HepG2 (cell line): ENCODE results near the gene WARS2.

ENCODE experiments used
- CCAR2 ChIP-seq: fragments of 200-400 bp; formaldehyde crosslinking; optimal IDR thresholded peaks from 2 replicates; pipeline ENCODE3; 2018; ENCODE audit warnings: low read depth, mild to moderate bottlenecking, low read length, moderate library complexity
- FOXK2 ChIP-seq: fragments of 450-650 bp; IDR thresholded peaks from 2 replicates; pipeline ENCODE4 v1.6.1; 2016
- GABPA ChIP-seq, 2 experiments: IDR thresholded peaks; 2 replicates each; pipeline ENCODE4 v1.6.1; 2011 to 2016; ENCODE audit warnings: low read depth in 2 of 2, low read length in 1 of 2, missing biosample characterization in 1 of 2, missing genetic modification characterization in 1 of 2
- GATAD2A ChIP-seq: IDR thresholded peaks from 2 replicates; pipeline ENCODE4 v1.6.1; 2016
- POLR2A ChIP-seq, 2 experiments: IDR thresholded peaks; 2 replicates each; pipeline ENCODE4 v1.6.1; 2011; ENCODE audit warnings: low read depth in 2 of 2, low read length in 2 of 2, mild to moderate bottlenecking in 1 of 2, moderate library complexity in 1 of 2; ENCODE audit not compliant: insufficient read depth in 1 of 2
- SNRNP70 ChIP-seq: fragments of 200-400 bp; formaldehyde crosslinking; IDR thresholded peaks from 2 replicates; pipeline ENCODE4 v1.6.1; 2017; ENCODE audit warnings: mild to moderate bottlenecking, low read depth, low read length, moderate library complexity
- ZNF180 ChIP-seq: sonication (generic); formaldehyde crosslinking; IDR thresholded peaks from 2 replicates; pipeline ENCODE4 v1.4.0; 2020; ENCODE audit warnings: low read depth, missing genetic modification reagents, borderline replicate concordance
- ZNF547 ChIP-seq: sonication (generic); formaldehyde crosslinking; IDR thresholded peaks from 2 replicates; pipeline ENCODE4 v1.5.1; 2020; ENCODE audit warnings: mild to moderate bottlenecking, missing genetic modification reagents
- ZNF839 ChIP-seq: sonication (generic); formaldehyde crosslinking; IDR thresholded peaks from 2 replicates; pipeline ENCODE4 v1.4.0; 2020; ENCODE audit warnings: missing genetic modification reagents, mild to moderate bottlenecking, borderline replicate concordance
- TF ChIP-seq, protein P1 (sequence below): sonication (generic); formaldehyde crosslinking; IDR thresholded peaks from 2 replicates; pipeline ENCODE4 v1.4.0; 2020; ENCODE audit warnings: missing genetic modification reagents
- TF ChIP-seq, protein P2 (sequence below), 2 experiments: sonication (generic) in 1 of 2; formaldehyde crosslinking in 1 of 2; IDR thresholded peaks; 2 replicates each; pipeline versions ENCODE4 v1.5.1 to v1.6.1; 2011 to 2020; ENCODE audit warnings: borderline replicate concordance in 1 of 2, low read depth in 1 of 2, low read length in 1 of 2, mild to moderate bottlenecking in 1 of 2, missing genetic modification reagents in 1 of 2, moderate library complexity in 1 of 2
- TF ChIP-seq, protein P3 (sequence below): sonication (generic); formaldehyde crosslinking; IDR thresholded peaks from 2 replicates; pipeline ENCODE4 v1.8.1; 2022; ENCODE audit warnings: low read depth, mild to moderate bottlenecking, missing genetic modification reagents

DNA sequence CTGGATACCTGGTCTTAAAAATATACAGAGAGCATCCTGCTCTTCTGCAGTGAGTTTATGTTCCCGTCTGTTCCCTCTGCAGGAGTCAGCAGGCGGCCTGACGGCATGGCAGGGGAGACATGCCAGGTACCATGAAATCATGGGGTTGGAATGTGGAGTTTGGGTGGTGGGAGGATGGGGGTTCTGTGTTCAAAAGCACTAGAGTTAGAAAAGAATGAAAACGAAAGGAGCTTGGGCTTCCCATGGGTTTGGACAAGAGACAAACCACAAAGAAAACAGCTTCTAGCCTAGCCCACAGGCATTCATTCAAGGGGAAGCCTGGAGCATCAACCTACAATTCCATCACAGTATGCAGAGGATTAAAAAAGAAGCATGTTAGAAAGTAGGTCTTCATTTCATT is 59.9 kb downstream of the WARS2 start:
- TF ChIP-seq GABPA (IDR thresholded peaks at IDR 0.05; ENCODE audit: low read depth, low read length) (no peak), GABPA (CRISPR knock-in tag; IDR thresholded peaks at IDR 0.05; ENCODE audit: low read depth) (no peak), CCAR2 (no peak), SNRNP70 (no peak), GATAD2A (CRISPR knock-in tag) (no peak), POLR2A (IDR thresholded peaks at IDR 0.05; ENCODE audit: insufficient read depth in 1 of 2, low read depth in 2 of 2, low read length in 2 of 2) (no peak), ZNF839 (CRISPR knock-in tag) (no peak), FOXK2 (no peak), ZNF180 (no peak), ZNF547 (CRISPR knock-in tag) (no peak)
- TF ChIP-seq, protein P1, sequence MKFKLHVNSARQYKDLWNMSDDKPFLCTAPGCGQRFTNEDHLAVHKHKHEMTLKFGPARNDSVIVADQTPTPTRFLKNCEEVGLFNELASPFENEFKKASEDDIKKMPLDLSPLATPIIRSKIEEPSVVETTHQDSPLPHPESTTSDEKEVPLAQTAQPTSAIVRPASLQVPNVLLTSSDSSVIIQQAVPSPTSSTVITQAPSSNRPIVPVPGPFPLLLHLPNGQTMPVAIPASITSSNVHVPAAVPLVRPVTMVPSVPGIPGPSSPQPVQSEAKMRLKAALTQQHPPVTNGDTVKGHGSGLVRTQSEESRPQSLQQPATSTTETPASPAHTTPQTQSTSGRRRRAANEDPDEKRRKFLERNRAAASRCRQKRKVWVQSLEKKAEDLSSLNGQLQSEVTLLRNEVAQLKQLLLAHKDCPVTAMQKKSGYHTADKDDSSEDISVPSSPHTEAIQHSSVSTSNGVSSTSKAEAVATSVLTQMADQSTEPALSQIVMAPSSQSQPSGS (CRISPR knock-in tag): no peak
- TF ChIP-seq, protein P2, sequence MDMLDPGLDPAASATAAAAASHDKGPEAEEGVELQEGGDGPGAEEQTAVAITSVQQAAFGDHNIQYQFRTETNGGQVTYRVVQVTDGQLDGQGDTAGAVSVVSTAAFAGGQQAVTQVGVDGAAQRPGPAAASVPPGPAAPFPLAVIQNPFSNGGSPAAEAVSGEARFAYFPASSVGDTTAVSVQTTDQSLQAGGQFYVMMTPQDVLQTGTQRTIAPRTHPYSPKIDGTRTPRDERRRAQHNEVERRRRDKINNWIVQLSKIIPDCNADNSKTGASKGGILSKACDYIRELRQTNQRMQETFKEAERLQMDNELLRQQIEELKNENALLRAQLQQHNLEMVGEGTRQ (IDR thresholded peaks at IDR 0.05; ENCODE audit: low read depth, low read length): no peak
- TF ChIP-seq, protein P2 (CRISPR knock-in tag; IDR thresholded peaks at IDR 0.05; ENCODE audit: borderline replicate concordance): no peak
- TF ChIP-seq, protein P3, sequence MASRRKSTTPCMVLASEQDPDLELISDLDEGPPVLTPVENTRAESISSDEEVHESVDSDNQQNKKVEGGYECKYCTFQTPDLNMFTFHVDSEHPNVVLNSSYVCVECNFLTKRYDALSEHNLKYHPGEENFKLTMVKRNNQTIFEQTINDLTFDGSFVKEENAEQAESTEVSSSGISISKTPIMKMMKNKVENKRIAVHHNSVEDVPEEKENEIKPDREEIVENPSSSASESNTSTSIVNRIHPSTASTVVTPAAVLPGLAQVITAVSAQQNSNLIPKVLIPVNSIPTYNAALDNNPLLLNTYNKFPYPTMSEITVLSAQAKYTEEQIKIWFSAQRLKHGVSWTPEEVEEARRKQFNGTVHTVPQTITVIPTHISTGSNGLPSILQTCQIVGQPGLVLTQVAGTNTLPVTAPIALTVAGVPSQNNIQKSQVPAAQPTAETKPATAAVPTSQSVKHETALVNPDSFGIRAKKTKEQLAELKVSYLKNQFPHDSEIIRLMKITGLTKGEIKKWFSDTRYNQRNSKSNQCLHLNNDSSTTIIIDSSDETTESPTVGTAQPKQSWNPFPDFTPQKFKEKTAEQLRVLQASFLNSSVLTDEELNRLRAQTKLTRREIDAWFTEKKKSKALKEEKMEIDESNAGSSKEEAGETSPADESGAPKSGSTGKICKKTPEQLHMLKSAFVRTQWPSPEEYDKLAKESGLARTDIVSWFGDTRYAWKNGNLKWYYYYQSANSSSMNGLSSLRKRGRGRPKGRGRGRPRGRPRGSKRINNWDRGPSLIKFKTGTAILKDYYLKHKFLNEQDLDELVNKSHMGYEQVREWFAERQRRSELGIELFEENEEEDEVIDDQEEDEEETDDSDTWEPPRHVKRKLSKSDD: no peak
